ENCODE data around the gene ME1.

The ME1 gene

DNA sequence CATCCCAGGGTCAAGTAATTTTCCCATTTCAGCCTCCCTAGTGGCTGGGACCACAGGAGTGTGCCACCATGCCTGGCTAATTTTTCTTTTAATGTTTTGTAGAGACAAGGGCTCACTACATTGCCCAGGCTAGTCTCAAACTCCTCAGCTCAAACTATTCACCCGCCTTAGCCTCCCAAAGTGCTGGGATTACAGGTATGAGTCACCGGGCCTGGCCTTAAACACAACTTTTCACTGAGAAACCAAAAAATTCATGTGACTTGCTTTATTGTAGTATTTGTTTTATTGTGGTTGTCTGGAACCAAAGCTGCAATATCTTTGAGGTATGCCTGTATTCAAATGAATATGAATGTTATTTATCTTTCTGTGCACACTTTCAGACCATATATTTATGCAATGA is 165.5 kb downstream of the ME1 start:
- Histone ChIP-seq H3K4me2 (ENCODE audit: insufficient read depth, low read length, poor library complexity, severe bottlenecking) (no peak overlapping the region), H3K27me3 (ENCODE audit: control insufficient read depth in 3 of 3, insufficient read depth in 3 of 3, low read depth in 1 of 3, low read length in 3 of 3) (no peaks in the 10 kb centered on the region), H3K36me3 (replicated peaks in 1 of 2; ENCODE audit: control insufficient read depth in 2 of 2, insufficient read depth in 2 of 2, low read length in 2 of 2) (no peaks in the 10 kb centered on the region), H3K4ac (ENCODE audit: low read length) (no peak overlapping the region), H2BK120ac (ENCODE audit: low read depth, low read length) (no peak overlapping the region), H3K4me3 (ENCODE audit: low read length in 2 of 2) (no peak overlapping the region), H2BK5ac (ENCODE audit: low read length) (no peak overlapping the region), H2BK15ac (ENCODE audit: low read length) (no peak overlapping the region), H4K91ac (ENCODE audit: low read depth, low read length, poor library complexity) (no peak overlapping the region), H3K18ac (ENCODE audit: low read length) (no peak overlapping the region), H3K9me3 (replicated peaks in 1 of 2; ENCODE audit: control insufficient read depth in 2 of 2, insufficient read depth in 1 of 2, low read depth in 1 of 2, low read length in 2 of 2) (no peaks in the 10 kb centered on the region), H2AFZ (ENCODE audit: low read length) (no peak overlapping the region), H2BK12ac (ENCODE audit: low read length) (no peak overlapping the region), H3K14ac (ENCODE audit: low read length) (no peak overlapping the region), H4K8ac (ENCODE audit: low read depth, low read length) (no peak overlapping the region), H3K4me1 (ENCODE audit: control insufficient read depth in 2 of 2, insufficient read depth in 1 of 2, low read depth in 1 of 2, low read length in 2 of 2) (peaks cover 0 to 2% of the 10 kb centered on the region in 2 donors), H3K79me1 (ENCODE audit: low read depth, low read length) (no peaks in the 10 kb centered on the region), H3K27ac (replicated peaks; ENCODE audit: low read length) (no peak overlapping the region), H3K23ac (ENCODE audit: low read depth, low read length, poor library complexity) (no peak overlapping the region), H3K9ac (ENCODE audit: low read depth, low read length, poor library complexity) (no peak overlapping the region), H2AK5ac (ENCODE audit: low read depth, low read length) (no peak overlapping the region)
- no peak for DNase-seq (ENCODE audit: low spot score)
- WGBS, 2 donors (ENCODE audit: extremely low coverage in 2 of 2, insufficient read length in 2 of 2, insufficient replicate concordance in 1 of 2), result no CpG with 5 or more reads among the region's 2 CpGs

DNA sequence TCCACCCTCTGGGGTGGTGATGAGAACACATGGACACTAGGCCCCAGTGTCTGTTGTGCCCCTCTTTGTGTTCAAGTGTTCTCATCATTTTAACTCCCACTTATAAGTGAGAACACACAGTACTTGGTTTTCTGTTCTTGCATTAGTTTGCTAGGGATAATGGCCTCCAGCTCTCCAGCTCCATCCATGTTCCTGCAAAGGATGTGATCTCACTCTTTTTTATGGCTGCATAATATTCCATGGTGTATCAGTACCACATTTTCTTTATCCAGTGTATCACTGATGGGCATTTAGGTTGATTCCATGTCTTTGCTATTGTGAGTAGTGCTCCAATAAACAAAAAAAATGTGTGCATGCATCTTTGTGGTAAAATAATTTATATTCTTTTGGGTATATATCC is 170.3 kb downstream of the ME1 start:
- no peak overlapping the region for H2BK15ac ChIP-seq (ENCODE audit: low read length)
- no peak overlapping the region for H4K91ac ChIP-seq (ENCODE audit: low read depth, low read length, poor library complexity)
- no peak overlapping the region for H3K4me3 ChIP-seq (ENCODE audit: low read length in 2 of 2)
- H3K4me2 ChIP-seq (ENCODE audit: insufficient read depth, low read length, poor library complexity, severe bottlenecking), result no peak overlapping the region
- H2AFZ ChIP-seq (ENCODE audit: low read length), result no peak overlapping the region
- peaks cover 0 to 2% of the 10 kb centered on the region in 2 donors for H3K4me1 ChIP-seq (ENCODE audit: control insufficient read depth in 2 of 2, insufficient read depth in 1 of 2, low read depth in 1 of 2, low read length in 2 of 2)
- no peaks in the 10 kb centered on the region for H3K36me3 ChIP-seq (replicated peaks in 1 of 2; ENCODE audit: control insufficient read depth in 2 of 2, insufficient read depth in 2 of 2, low read length in 2 of 2)
- no peak overlapping the region for H2BK12ac ChIP-seq (ENCODE audit: low read length)
- no peaks in the 10 kb centered on the region for H3K9me3 ChIP-seq (replicated peaks in 1 of 2; ENCODE audit: control insufficient read depth in 2 of 2, insufficient read depth in 1 of 2, low read depth in 1 of 2, low read length in 2 of 2)
- no peak for DNase-seq (ENCODE audit: low spot score)
- H2BK120ac ChIP-seq (ENCODE audit: low read depth, low read length), result no peak overlapping the region
- H2AK5ac ChIP-seq (ENCODE audit: low read depth, low read length), result no peak overlapping the region
- H3K9ac ChIP-seq (ENCODE audit: low read depth, low read length, poor library complexity), result no peak overlapping the region
- H3K27ac ChIP-seq (replicated peaks; ENCODE audit: low read length), result no peak overlapping the region
- no peak overlapping the region for H3K4ac ChIP-seq (ENCODE audit: low read length)
- H4K8ac ChIP-seq (ENCODE audit: low read depth, low read length), result no peak overlapping the region
- no peak overlapping the region for H2BK5ac ChIP-seq (ENCODE audit: low read length)
- no peaks in the 10 kb centered on the region for H3K79me1 ChIP-seq (ENCODE audit: low read depth, low read length)
- no peak overlapping the region for H3K14ac ChIP-seq (ENCODE audit: low read length)
- no peaks in the 10 kb centered on the region for H3K27me3 ChIP-seq (ENCODE audit: control insufficient read depth in 3 of 3, insufficient read depth in 3 of 3, low read depth in 1 of 3, low read length in 3 of 3)
- H3K23ac ChIP-seq (ENCODE audit: low read depth, low read length, poor library complexity), result no peak overlapping the region
- H3K18ac ChIP-seq (ENCODE audit: low read length), result no peak overlapping the region

DNA sequence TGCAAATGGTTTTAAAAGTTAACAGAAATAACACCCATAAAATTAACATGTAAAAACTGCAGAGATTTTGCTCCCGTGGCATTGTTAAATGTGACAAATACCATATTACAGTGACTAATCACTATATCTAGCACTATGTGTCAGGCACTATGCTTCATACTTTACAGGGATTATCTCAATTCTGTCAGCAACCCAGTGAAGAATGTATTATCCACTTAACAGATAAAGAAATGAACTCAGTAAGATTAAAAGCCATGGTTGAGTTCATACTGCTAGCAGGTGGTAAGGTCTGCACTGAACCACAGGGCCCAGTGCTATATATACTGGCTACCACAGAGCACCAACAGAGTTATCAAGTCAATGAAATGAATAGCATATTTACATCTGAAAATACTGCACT is 172.3 kb downstream of the ME1 start:
- no peaks in the 10 kb centered on the region for H3K9me3 ChIP-seq (replicated peaks in 1 of 2; ENCODE audit: control insufficient read depth in 2 of 2, insufficient read depth in 1 of 2, low read depth in 1 of 2, low read length in 2 of 2)
- H2AFZ ChIP-seq (ENCODE audit: low read length), result no peak overlapping the region
- no peak overlapping the region for H2BK15ac ChIP-seq (ENCODE audit: low read length)
- H3K4ac ChIP-seq (ENCODE audit: low read length), result no peak overlapping the region
- H3K18ac ChIP-seq (ENCODE audit: low read length), result no peak overlapping the region
- no peak overlapping the region for H3K27ac ChIP-seq (replicated peaks; ENCODE audit: low read length)
- H3K27me3 ChIP-seq (ENCODE audit: control insufficient read depth in 3 of 3, insufficient read depth in 3 of 3, low read depth in 1 of 3, low read length in 3 of 3), result no peaks in the 10 kb centered on the region
- no peak overlapping the region for H4K8ac ChIP-seq (ENCODE audit: low read depth, low read length)
- no peak overlapping the region for H2BK120ac ChIP-seq (ENCODE audit: low read depth, low read length)
- H3K4me2 ChIP-seq (ENCODE audit: insufficient read depth, low read length, poor library complexity, severe bottlenecking), result no peak overlapping the region
- no peak overlapping the region for H3K23ac ChIP-seq (ENCODE audit: low read depth, low read length, poor library complexity)
- no peaks in the 10 kb centered on the region for H3K79me1 ChIP-seq (ENCODE audit: low read depth, low read length)
- no peak overlapping the region for H2BK5ac ChIP-seq (ENCODE audit: low read length)
- H3K36me3 ChIP-seq (replicated peaks in 1 of 2; ENCODE audit: control insufficient read depth in 2 of 2, insufficient read depth in 2 of 2, low read length in 2 of 2), result no peaks in the 10 kb centered on the region
- no peak for DNase-seq (ENCODE audit: low spot score)
- peaks cover 0 to 2% of the 10 kb centered on the region in 2 donors for H3K4me1 ChIP-seq (ENCODE audit: control insufficient read depth in 2 of 2, insufficient read depth in 1 of 2, low read depth in 1 of 2, low read length in 2 of 2)
- H3K9ac ChIP-seq (ENCODE audit: low read depth, low read length, poor library complexity), result no peak overlapping the region
- H3K4me3 ChIP-seq (ENCODE audit: low read length in 2 of 2), result no peak overlapping the region
- H2BK12ac ChIP-seq (ENCODE audit: low read length), result no peak overlapping the region
- H3K14ac ChIP-seq (ENCODE audit: low read length), result no peak overlapping the region
- no CpG with 5 or more reads among the region's 1 CpG for WGBS, 2 donors (ENCODE audit: extremely low coverage in 2 of 2, insufficient read length in 2 of 2, insufficient replicate concordance in 1 of 2)
- no peak overlapping the region for H2AK5ac ChIP-seq (ENCODE audit: low read depth, low read length)
- H4K91ac ChIP-seq (ENCODE audit: low read depth, low read length, poor library complexity), result no peak overlapping the region

DNA sequence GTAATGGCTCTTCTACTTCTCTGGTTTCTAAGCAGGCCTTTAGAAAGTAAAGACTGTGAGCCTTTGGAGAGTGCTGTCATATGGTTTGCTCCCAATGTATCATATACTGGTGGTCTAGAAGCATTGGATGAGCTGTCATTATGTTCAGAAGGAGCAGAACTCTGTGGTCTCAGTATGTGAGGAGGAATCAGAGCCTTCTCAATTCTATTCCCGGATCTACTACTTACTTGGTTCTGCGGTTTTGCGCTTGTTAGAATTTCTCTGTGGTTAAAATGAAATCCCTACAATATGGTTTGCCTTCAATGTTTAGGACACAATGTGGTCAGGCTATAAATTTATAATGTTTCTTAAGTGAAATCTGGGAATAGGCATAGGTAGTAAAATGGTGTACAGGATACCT is 173.1 kb downstream of the ME1 start:
- H2BK5ac ChIP-seq (ENCODE audit: low read length), result no peak overlapping the region
- no peak overlapping the region for H2BK15ac ChIP-seq (ENCODE audit: low read length)
- no peak for DNase-seq (ENCODE audit: low spot score)
- H3K79me1 ChIP-seq (ENCODE audit: low read depth, low read length), result no peaks in the 10 kb centered on the region
- no peak overlapping the region for H3K9ac ChIP-seq (ENCODE audit: low read depth, low read length, poor library complexity)
- no peak overlapping the region for H3K4me3 ChIP-seq (ENCODE audit: low read length in 2 of 2)
- H2BK120ac ChIP-seq (ENCODE audit: low read depth, low read length), result no peak overlapping the region
- H4K91ac ChIP-seq (ENCODE audit: low read depth, low read length, poor library complexity), result no peak overlapping the region
- H3K27me3 ChIP-seq (ENCODE audit: control insufficient read depth in 3 of 3, insufficient read depth in 3 of 3, low read depth in 1 of 3, low read length in 3 of 3), result no peaks in the 10 kb centered on the region
- H4K8ac ChIP-seq (ENCODE audit: low read depth, low read length), result no peak overlapping the region
- no CpG with 5 or more reads among the region's 3 CpGs for WGBS, 2 donors (ENCODE audit: extremely low coverage in 2 of 2, insufficient read length in 2 of 2, insufficient replicate concordance in 1 of 2)
- no peak overlapping the region for H3K27ac ChIP-seq (replicated peaks; ENCODE audit: low read length)
- H3K18ac ChIP-seq (ENCODE audit: low read length), result no peak overlapping the region
- H3K23ac ChIP-seq (ENCODE audit: low read depth, low read length, poor library complexity), result no peak overlapping the region
- H3K14ac ChIP-seq (ENCODE audit: low read length), result no peak overlapping the region
- H3K4ac ChIP-seq (ENCODE audit: low read length), result no peak overlapping the region
- no peaks in the 10 kb centered on the region for H3K36me3 ChIP-seq (replicated peaks in 1 of 2; ENCODE audit: control insufficient read depth in 2 of 2, insufficient read depth in 2 of 2, low read length in 2 of 2)
- no peaks in the 10 kb centered on the region for H3K9me3 ChIP-seq (replicated peaks in 1 of 2; ENCODE audit: control insufficient read depth in 2 of 2, insufficient read depth in 1 of 2, low read depth in 1 of 2, low read length in 2 of 2)
- no peak overlapping the region for H2AK5ac ChIP-seq (ENCODE audit: low read depth, low read length)
- H2BK12ac ChIP-seq (ENCODE audit: low read length), result no peak overlapping the region
- H2AFZ ChIP-seq (ENCODE audit: low read length), result no peak overlapping the region
- H3K4me2 ChIP-seq (ENCODE audit: insufficient read depth, low read length, poor library complexity, severe bottlenecking), result no peak overlapping the region
- no peaks in the 10 kb centered on the region for H3K4me1 ChIP-seq (ENCODE audit: control insufficient read depth in 2 of 2, insufficient read depth in 1 of 2, low read depth in 1 of 2, low read length in 2 of 2)

Data from neuronal stem cell (in vitro differentiated cells).